Fibroblast of gingiva (primary cell): Measurements from ENCODE around the gene RASA3.
"Not testable (repeated sequence)": the region's sequence is repeated elsewhere in the genome, so short reads cannot be mapped to it uniquely, and the experiment has no call there.

Experiments used
- DNase-seq: peaks from one replicate; pipeline ENCODE4 v3.0.0-alpha.2; 2011; ENCODE audit warnings: low read depth

The RASA3 gene

DNA sequence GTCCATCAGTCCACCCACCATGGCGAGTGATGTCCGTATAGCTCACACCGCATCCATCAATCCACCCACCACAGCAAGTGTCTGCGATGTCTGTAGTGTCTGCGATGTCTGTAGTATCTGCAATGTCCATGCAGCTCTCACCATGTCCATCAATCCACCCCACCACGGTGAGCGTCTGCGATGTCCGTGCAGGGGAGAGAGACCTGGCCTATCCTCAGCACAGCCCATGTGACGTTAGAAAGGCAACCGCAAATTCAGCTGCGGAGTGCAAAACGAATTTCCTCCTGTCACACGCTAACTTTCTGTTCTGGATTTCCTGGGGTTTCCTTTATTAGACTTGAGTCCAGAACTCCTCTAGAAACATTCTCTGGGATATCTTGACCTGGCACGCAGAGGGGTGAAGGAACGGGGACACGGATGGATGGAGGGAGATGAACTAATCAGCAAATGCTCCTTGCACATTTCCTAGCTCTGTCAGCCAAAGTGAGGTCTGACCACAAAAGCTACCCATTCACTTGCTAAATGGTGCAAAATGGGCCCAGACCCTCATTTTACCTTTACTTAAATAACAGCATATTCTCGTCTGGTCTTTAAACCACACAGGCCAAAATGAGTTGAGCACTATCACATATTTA lies 18.3 kb downstream of the RASA3 start:
- no peak for DNase-seq

DNA sequence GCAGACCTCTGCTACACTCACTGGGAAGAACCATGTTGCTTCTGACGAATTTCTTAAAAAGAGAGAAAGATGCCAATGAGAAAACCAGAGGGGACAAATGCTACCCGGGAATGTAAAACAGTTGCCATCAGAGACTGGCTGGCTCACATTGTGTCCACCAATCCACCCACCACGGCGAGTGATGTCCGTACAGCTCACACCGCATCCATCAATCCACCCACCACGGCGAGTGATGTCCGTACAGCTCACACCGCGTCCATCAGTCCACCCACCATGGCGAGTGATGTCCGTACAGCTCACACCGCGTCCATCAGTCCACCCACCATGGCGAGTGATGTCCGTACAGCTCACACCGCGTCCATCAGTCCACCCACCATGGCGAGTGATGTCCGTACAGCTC lies 19.0 kb downstream of the RASA3 start:
- DNase-seq: not testable (repeated sequence)

DNA sequence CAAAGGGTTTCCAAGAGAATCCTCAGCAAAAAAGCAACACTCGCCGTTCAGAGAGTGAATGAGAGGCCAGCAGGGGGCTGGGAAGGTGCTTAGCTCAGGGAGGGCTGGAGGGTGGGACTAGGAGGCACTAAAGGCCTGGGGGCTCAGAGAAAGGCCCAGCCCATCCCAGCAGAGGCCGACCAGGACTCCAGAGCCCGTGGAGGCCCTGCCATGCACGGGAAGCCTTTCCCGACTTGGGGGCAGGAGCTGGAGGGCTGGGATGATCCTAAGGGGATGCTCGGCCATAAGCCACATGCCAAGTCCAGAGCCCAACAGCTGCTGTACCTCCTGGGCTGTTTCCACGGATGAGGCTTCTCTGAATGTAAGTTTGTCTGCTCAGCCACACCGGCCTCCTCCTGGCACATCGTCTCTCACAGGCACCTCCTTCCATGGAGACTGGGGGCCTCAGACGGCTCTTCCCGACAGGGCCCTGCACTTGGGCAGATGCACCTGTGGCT lies 19.5 kb downstream of the RASA3 start:
- no peak for DNase-seq

DNA sequence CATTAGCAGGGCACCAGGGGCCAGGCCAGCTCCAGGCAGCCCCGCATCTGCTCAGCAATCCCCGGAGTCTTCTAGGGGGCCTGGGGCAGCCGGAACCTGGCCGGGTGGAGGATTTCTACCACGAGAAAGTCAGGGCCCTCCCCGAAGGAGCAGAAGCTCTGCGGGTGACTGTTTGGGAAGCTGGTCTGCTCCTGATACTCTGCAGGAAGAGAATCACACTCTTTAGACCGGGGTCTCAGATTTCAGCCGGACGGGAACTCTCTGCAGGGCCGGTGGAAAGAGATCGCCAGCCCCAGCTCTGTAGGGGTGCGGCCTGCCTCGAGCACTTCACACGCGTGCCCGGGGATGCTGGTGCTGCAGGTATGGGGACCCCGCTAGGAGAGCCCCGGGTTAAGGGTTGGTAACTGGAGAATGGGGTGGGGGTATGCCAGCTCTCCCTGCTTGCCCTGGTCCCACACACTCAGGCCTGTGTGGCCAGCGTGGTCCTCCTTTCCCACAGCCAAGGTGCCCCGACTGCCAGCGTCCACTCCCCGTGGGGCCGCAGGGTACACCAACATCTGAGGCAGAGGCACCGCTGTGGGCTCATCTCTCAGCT lies 20.1 kb downstream of the RASA3 start:
- no peak for DNase-seq

DNA sequence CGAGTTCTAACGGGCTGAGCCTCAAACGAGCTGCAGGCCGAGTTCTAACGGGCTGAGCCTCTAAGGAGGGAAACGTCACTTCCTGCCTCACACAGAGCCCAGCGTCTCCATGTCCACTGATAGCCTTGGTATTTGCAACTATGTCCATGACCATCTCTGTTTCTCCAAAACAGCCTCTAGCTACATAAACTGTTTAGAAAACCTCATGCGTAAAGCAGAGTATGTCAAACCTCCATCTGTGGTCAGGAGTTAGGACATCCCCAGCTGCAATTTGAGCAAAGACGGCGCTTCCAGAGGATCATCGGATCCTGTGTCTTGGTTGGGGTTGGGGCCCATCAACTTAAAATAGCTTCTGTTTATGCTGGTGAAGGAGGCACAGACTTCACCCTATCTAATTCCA lies 20.8 kb downstream of the RASA3 start:
- DNase-seq: peak; percentile 98

DNA sequence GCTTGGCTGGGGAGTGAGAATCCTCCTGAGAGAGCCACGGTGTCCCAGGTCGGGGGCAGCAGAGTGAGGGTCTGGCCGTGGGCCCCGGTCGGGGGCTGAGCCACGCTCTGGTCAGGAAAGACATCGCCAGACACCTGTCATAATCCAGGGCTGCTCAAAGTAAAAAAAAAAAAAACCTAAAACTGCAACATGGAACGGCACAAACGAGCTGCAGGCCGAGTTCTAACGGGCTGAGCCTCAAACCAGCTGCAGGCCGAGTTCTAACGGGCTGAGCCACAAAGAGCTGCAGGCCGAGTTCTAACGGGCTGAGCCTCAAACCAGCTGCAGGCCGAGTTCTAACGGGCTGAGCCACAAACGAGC lies 21.6 kb downstream of the RASA3 start:
- not testable (repeated sequence) for DNase-seq

DNA sequence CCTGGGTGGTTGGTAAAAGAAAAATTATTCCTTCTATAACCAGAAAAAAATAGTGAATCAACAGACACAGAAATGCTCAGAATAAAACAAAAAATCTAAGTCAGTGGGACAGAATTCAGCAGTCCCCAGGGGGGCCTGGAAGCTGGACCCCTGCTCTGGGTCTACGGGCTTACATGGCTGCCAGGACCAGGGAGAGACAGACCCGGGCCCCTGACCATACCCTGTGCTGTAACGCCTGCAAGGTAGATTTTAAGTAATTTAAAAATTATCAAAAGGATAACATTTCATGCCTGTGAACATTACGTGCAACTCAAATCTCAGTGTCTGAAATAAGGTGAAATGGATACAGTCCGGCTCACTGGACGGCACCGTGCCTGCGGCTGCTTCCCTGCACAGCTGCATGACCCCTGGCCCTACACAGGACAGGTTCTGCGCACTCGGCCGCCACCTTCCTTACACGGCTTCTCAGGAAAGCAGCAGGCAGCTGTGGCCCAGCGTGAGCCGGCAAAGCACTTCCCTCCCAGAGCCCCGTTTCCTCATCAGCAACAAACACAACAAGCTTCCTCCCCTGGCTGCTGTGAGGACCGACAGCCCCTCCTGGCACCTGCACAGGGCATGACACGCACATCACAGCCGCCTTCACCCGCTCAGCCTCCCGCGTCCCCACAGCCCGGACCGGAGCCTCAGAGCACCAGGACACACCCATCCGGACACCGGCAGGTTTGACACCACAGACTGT lies 22.2 kb downstream of the RASA3 start:
- peak; percentile 39 for DNase-seq

DNA sequence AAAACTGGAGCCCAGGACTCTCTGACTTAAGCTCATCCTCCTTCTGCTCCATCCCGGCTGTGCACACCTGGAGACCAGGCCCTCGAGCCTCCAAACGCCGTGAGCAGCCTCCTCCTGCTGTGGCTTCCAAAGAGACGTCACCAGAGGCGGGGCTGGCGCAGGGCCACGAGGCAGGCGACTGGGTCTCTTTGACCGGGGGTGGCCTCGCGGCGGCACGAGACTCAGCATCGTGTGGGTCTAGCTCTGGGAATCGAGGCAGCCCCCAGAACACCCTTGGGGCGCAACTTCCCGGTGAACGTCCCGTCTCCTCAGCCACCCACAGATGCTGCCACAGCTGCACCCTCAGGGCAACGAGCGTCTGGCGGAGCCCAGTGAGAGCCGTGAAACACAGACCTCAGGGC lies 22.8 kb downstream of the RASA3 start:
- peak; percentile 36 for DNase-seq

DNA sequence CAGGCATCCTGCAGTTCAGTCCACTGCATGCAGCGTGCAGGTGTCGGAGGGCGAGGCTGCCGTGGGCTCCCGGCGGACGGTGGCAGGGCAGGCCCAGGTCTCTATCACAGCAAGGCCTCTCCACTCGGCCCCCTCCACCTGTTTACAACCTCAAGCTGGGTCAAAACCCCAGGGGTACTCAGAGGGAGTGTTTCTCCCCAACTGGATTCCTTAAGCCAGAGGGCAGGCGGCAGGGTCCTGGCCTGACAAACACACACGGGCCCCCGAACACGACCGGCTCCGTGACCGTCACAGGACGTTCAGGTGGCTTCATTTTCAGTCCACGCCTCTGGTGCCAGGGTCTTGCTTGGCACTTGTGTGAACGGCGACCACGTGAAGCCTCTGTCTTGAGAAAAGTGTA lies 23.5 kb downstream of the RASA3 start:
- no peak for DNase-seq

DNA sequence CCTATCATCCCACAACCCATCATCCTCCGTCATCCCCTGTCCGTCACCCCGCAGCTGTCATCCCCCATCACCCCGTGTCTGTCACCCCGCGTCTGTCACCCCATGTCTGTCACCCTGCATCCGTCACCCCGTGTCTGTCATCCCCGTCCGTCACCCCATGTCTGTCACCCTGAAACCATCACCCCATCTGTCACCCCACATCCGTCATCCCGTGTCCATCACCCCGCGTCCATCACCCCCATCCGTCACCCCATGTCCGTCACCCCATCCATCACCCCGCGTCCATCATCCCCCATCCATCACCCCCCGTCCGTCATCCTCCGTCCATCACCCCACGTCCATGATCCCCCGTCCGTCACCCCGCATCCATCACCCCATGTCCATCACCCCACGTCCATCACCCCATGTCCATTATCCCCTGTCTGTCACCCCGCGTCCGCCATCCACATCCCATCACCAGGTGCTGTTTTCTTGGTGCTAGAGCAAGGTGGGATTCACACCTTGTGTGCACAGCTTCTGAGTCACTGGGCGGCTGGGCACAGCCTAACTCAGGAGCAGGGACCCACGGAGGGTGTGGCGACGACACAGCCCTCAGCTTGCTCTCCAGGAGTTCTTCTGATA lies 24.2 kb downstream of the RASA3 start:
- DNase-seq: no peak

DNA sequence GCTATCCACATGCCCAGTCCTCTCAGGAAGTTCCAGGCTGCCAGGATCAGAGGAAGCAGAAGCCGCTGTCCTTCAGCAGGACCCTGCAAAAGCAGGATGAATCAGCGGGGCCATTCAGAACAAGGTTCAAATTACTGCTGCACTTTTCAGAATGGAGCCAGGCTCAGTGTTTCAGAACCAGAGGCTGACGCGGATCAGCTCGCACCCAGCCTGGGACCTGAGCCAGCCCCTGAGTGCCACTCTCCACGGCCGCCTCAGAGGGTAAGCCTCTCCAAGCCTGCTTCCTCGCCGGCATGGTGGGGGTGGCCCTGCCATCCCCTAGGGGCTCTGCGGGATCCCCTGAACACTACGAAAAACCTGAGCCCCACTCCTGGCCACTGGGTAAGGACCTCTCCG lies 24.7 kb downstream of the RASA3 start:
- DNase-seq: peak; percentile 86

DNA sequence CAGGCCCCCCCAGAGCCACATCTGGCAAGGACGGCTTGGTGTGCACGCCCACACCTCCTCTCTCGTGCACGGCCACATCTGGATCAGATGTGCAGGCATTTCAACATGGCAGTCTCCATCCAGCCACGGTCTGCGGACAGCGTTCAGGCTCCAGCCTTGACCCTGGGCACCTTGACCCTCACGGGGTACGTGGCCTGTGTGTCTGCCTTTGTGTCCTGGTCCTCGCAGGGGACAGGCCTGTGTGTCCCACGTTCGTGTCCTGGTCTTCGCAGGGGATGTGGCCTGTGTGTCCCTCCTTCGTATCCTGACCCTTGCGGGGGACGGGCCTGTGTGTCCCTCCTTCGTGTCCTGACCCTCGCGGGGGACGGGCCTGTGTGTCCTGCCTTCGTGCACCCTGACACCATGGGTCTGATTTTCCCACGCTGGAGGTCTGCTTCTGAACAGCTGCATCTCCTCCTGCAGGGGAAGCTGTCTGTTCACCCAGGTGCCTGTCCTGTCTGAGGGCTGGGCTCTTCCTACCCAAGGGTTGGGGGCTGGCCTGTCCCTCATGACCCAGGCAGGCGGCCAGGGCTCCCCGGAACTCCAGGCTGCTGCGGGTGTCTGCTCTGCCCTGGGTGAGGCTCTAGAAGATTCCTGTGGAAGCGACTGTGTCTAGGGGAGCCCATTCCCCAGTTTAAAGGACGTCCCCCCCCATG lies 25.3 kb downstream of the RASA3 start:
- no peak for DNase-seq

DNA sequence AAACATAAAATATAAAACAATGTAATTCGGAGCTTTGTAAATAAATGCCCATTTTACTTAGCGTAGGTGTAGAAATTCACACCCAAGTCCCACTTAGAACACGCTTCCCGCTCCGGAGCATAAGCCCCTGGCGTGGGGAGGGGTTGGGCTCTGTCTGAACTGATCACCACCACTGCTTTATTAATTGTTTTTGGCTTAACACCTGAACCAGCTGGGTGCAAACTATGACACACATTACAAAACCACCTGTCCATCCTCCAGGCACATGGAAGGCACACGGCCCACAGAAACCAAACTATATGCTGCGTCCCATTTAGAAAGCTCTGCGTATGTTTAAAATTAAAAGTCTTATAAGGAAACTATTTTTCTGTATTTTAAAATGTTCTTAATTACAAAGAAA lies 25.9 kb downstream of the RASA3 start:
- DNase-seq: no peak

DNA sequence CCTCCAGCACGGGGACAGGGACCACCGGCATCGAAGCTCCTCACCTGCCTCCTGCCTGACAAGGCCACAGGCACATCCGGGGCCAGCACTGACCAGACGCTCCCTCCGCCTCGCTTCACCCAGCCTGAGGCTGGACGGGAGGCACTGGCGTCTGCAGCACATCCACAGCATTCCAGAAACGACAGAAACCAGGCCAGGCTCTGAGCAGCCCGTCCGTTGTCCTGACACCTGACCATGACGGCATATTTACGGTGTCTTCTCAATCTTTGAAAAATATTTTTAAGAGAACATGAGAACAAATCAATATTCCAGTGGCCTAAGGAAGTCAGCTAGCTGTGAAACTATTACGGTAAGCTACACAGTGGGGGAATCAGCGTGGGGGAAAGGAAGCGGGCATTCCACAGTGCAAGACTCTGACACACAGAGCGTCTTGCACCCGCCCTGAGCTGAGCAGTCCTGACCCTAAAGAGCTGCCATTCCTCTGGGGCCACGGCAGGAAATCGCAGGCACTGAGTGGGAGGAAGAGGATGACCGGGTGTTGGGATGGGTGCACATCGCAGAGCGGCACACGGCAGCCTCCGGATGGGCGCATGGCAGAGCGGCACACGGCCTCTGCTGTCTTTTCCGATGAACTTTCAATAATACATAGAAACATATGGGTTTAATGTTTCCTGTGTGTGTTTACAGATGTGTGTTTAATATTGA lies 26.8 kb downstream of the RASA3 start:
- peak; percentile 32 for DNase-seq

DNA sequence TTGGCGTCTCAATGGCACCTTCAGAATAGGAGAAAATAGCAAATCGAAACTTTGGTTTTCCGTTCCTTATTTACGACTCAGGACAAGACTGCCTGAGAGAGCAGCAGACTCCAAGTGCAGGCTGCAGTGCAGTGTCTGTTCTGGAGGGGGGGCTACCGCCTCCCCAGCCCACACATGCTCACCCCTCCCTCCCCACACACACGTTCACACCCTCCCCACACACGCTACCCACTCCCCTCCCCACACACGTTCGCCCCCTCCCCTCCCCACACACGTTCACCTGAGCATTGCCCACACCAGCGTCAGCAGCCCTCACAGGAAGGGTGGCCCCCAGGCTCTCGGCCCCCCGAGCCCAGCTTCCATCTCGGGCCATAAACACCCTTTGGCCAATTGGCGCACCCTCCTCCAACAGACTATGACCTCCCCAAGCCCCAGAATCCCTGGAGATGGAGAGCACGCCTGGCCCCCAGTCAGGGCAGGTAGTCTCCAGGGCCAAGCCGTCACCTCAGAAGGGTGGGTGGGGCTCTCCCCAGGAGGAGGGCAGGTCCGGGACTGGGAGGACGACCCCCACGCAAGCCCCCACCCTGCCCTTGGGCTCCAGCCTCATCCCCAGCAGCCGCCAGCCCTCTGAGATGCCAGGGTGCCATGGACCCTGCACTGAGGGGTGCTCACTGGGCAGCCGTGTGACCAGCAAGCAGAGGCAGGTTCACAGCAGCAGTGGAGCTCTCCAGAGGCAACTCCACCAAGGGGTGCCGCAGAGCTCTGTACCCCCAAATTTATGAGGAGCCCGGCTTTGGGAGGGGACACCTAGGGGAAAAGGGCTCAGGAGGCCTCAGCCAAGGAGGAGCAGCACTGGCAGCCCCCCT lies 27.5 kb downstream of the RASA3 start:
- DNase-seq: no peak

DNA sequence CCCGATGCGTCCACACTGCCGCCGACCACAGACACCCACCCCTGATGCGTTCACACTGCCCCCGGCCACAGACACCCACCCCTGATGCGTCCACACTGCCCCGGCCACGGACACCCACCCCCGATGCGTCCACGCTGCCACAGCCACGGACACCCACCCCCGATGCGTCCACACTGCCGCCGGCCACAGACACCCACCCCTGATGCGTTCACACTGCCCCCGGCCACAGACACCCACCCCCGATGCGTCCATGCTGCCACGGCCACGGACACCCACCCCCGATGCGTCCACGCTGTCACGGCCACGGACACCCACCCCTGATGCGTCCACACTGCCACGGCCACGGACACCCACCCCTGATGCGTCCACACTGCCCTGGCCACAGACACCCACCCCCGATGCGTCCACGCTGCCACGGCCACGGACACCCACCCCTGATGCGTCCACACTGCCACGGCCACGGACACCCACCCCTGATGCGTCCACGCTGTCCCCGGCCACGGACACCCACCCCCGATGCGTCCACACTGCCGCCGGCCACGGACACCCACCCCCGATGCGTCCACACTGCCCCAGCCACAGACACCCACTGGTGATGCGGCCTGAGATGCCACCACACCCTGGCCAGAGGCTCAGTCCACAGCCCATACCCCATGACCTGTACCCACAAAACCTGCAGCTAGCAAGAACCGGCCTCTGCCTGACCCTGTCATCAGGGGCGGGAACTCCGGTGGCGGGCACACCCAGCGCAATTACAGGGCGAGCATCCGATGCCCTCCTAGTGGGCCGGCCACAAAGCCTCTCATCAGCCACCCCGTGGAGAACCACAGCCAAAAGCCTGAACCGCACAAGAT lies 28.4 kb downstream of the RASA3 start:
- no peak for DNase-seq

DNA sequence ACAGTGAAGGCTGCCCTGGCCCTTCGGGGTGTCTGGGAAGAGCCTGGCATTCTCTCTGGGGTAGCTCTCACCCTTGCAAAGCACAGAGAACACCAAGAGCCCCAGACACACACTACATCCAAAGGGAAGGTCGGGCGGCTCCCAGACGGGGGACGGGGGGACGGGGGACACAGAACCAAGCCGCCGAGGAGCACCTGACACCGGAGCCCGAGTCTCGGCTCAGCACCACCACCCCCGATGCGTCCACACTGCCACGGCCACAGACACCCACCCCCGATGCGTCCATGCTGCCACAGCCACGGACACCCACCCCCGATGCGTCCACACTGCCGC lies 29.2 kb downstream of the RASA3 start:
- not testable (repeated sequence) for DNase-seq

DNA sequence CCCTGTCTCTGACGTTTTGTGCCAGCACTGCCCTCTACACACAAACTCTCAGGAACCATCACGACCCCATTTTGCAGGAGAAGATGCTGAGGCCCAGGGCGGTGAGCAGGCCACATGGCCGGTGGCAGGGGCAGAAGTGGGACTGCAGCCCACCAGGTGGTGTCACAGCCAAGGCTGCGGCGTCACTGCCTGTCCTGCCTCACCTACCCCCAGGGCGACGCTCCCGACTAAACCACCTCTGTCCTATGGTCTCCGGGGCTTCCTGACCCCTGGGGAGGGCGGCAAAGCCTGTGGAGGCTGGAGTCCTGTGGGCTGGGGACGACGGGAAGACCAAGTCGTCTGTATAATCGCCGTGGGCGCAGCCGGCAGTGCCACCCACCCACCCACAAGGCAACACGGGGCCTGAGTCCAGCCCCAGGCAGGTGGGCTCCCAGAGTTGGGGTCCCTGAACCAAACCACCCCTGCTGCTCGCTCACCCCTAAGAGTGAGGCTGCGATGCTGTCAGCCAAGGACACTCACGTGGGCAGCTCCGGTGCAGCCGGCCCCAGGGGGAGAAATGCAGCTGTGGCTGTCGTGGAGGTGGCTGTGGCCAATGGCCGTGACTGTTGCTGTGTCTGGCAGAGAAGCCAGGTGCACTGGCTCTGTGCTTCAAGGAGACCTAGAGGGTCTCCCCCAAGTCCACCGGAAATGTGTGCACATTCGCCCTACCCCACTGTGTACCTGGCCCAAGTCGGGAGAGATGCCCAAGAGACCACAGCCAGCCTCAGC lies 29.7 kb downstream of the RASA3 start:
- no peak for DNase-seq

DNA sequence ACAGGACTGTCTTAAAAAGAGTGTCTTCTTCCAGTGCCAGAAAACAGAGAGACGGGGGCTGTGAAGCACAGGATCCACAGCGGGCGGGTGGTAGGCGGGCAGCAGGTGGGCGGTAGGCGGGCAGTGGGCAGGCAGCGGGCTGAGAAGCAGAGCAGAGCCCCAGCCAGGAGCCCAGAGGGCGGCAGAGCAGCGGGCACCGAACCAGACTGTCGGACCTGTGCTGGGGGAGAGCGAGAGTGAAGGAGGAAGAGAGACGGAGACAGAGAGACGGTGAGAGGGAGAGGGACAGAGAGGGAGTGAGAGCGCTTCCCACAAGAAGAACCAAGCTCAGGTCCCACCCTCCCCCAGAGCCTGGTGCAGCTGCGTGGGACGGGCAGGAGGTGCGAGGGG lies 30.3 kb downstream of the RASA3 start:
- no peak for DNase-seq
